ENCODE measurements around the gene PIGB. TPM values are rescaled to one million over a fixed set of nuclear protein-coding genes. Genes with fewer than 3 reads are reported as not detected.

Gene PIGB
- total and polyA plus RNA-seq, 4 donors = 3.4 to 9.7 (median 4.8) TPM

DNA sequence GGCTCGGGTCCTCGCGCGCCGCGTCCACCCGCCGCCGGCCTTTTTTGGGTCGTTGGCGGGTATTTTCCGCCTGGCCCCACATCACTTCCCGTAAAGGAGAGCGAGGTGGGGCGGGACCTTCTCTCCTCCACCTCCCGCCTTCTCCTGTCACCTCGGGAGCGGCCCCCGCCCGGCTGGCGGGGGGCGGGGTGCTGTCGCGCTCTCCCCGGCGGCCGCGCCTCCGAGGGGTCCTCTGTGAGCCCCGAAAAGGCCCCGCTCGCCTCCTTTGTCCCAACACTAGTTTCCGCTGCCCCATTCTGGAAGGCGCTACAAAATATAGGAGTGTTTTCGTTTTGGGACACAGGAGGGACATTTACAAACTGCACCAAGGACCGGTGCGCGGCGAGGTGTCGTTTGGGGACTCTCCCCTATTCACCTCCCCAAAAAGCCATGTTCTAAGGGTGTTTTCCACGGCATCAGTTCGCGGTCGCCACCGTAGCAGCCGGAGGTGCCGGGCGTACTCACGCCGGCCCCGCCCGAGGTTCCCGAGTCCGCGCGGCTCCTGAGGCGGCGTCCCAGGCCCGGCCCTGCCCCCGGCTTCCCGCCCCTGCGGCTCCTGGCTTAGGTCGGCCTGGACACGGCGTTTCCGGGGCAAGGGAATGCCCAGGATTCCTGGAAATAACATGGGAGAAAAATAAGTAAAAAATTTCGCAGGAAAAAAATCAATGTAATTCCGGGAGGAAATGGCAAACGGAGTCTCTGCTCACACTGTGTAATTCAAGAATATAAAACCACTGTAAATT lies 29.1 kb upstream of the PIGB start, which contains the start of gene RAB27A (continued):
- TF ChIP-seq, protein P1, sequence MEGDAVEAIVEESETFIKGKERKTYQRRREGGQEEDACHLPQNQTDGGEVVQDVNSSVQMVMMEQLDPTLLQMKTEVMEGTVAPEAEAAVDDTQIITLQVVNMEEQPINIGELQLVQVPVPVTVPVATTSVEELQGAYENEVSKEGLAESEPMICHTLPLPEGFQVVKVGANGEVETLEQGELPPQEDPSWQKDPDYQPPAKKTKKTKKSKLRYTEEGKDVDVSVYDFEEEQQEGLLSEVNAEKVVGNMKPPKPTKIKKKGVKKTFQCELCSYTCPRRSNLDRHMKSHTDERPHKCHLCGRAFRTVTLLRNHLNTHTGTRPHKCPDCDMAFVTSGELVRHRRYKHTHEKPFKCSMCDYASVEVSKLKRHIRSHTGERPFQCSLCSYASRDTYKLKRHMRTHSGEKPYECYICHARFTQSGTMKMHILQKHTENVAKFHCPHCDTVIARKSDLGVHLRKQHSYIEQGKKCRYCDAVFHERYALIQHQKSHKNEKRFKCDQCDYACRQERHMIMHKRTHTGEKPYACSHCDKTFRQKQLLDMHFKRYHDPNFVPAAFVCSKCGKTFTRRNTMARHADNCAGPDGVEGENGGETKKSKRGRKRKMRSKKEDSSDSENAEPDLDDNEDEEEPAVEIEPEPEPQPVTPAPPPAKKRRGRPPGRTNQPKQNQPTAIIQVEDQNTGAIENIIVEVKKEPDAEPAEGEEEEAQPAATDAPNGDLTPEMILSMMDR (IDR thresholded peaks at IDR 0.05; ENCODE audit: low read depth, low read length, missing input control) = no peak
- TF ChIP-seq ATF3 (IDR thresholded peaks at IDR 0.05) = no peak
- no peak for TF ChIP-seq FOXA1 (IDR thresholded peaks at IDR 0.05)
- no peak for TF ChIP-seq EGR1 (IDR thresholded peaks at IDR 0.05; ENCODE audit: low read depth in 2 of 2)
- peak in 1 of 2 donors; percentile 50 for TF ChIP-seq HNF4A (conservative IDR thresholded peaks at IDR 0.05)

GRCh38 chr15:55290528-55291057 lies 28.4 kb upstream of the PIGB start:
- no peak for TF ChIP-seq NR2F2 (IDR thresholded peaks at IDR 0.05)
- TF ChIP-seq RXRA (IDR thresholded peaks at IDR 0.05) = peak; percentile 67 to 87
- TF ChIP-seq, protein P2, sequence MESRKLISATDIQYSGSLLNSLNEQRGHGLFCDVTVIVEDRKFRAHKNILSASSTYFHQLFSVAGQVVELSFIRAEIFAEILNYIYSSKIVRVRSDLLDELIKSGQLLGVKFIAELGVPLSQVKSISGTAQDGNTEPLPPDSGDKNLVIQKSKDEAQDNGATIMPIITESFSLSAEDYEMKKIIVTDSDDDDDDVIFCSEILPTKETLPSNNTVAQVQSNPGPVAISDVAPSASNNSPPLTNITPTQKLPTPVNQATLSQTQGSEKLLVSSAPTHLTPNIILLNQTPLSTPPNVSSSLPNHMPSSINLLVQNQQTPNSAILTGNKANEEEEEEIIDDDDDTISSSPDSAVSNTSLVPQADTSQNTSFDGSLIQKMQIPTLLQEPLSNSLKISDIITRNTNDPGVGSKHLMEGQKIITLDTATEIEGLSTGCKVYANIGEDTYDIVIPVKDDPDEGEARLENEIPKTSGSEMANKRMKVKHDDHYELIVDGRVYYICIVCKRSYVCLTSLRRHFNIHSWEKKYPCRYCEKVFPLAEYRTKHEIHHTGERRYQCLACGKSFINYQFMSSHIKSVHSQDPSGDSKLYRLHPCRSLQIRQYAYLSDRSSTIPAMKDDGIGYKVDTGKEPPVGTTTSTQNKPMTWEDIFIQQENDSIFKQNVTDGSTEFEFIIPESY (IDR thresholded peaks at IDR 0.05) = no peak
- TF ChIP-seq FOXA1 (IDR thresholded peaks at IDR 0.05) = no peak
- TF ChIP-seq GABPA (IDR thresholded peaks at IDR 0.05 in 1 of 2, conservative IDR thresholded peaks at IDR 0.05 in 1 of 2) = peak in 1 of 2 donors; percentile 5
- no peak for TF ChIP-seq FOXA2 (IDR thresholded peaks at IDR 0.05)
- TF ChIP-seq, protein P1 (IDR thresholded peaks at IDR 0.05; ENCODE audit: low read depth, low read length, missing input control) = peak; percentile 81
- no peak for TF ChIP-seq MAX (IDR thresholded peaks at IDR 0.05)
- TF ChIP-seq YY1 (IDR thresholded peaks at IDR 0.05) = peak; percentile 25
- TF ChIP-seq EGR1 (IDR thresholded peaks at IDR 0.05; ENCODE audit: low read depth in 2 of 2) = peak in 1 of 2 donors; percentile 31
- TF ChIP-seq, protein P3, sequence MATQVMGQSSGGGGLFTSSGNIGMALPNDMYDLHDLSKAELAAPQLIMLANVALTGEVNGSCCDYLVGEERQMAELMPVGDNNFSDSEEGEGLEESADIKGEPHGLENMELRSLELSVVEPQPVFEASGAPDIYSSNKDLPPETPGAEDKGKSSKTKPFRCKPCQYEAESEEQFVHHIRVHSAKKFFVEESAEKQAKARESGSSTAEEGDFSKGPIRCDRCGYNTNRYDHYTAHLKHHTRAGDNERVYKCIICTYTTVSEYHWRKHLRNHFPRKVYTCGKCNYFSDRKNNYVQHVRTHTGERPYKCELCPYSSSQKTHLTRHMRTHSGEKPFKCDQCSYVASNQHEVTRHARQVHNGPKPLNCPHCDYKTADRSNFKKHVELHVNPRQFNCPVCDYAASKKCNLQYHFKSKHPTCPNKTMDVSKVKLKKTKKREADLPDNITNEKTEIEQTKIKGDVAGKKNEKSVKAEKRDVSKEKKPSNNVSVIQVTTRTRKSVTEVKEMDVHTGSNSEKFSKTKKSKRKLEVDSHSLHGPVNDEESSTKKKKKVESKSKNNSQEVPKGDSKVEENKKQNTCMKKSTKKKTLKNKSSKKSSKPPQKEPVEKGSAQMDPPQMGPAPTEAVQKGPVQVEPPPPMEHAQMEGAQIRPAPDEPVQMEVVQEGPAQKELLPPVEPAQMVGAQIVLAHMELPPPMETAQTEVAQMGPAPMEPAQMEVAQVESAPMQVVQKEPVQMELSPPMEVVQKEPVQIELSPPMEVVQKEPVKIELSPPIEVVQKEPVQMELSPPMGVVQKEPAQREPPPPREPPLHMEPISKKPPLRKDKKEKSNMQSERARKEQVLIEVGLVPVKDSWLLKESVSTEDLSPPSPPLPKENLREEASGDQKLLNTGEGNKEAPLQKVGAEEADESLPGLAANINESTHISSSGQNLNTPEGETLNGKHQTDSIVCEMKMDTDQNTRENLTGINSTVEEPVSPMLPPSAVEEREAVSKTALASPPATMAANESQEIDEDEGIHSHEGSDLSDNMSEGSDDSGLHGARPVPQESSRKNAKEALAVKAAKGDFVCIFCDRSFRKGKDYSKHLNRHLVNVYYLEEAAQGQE (IDR thresholded peaks at IDR 0.05) = no peak
- no peak for TF ChIP-seq TAF1 (conservative IDR thresholded peaks at IDR 0.05)
- TF ChIP-seq RAD21 (IDR thresholded peaks at IDR 0.05) = peak; percentile 95 to 96
- peak; percentile 48 for TF ChIP-seq SP1 (IDR thresholded peaks at IDR 0.05)
- WGBS = 23% methylated on average over 17 of the region's 17 CpGs
- H3K36me3 ChIP-seq (ENCODE audit: control insufficient read depth in 4 of 4, insufficient read depth in 3 of 4, low read depth in 1 of 4, low read length in 3 of 4) = no peaks in the 10 kb centered on the region
- peak overlapping the region in 2 of 3 donors; percentile 74 to 82 for H3K4me3 ChIP-seq (ENCODE audit: low read depth in 1 of 3, low read length in 3 of 3)
- H3K9ac ChIP-seq (ENCODE audit: low read depth in 1 of 2, low read length in 2 of 2) = peak overlapping the region; percentile 77 to 94
- H3K27me3 ChIP-seq (ENCODE audit: control insufficient read depth in 4 of 4, insufficient read depth in 4 of 4, low read length in 3 of 4) = no peaks in the 10 kb centered on the region
- peaks cover 0 to 8% (median 4%) of the 10 kb centered on the region in 4 donors for H3K4me1 ChIP-seq (ENCODE audit: control insufficient read depth in 4 of 4, insufficient read depth in 4 of 4, low read length in 3 of 4)
- peak overlapping the region; percentile 89 to 96 for H3K27ac ChIP-seq (ENCODE audit: low read depth in 1 of 2, low read length in 2 of 2)
- DNase-seq (ENCODE audit: low spot score) = peak; percentile 81
- no peaks in the 10 kb centered on the region for H3K9me3 ChIP-seq (ENCODE audit: control insufficient read depth in 4 of 4, low read length in 3 of 4)

Data from liver (tissue), 9 donors.